ENCODE results near the gene RSBN1. TPM values are rescaled to one million over a fixed set of nuclear protein-coding genes. Genes with fewer than 3 reads are reported as not detected.

The RSBN1 gene
- polyA plus RNA-seq, 1 of the 3 experiments (the other 2 are of a cell fraction) = 4.0 TPM

GRCh38 chr1:113811156-113811887 lies 954 bp downstream of the RSBN1 start (continued):
- no peak for TF ChIP-seq SMC3 (IDR thresholded peaks at IDR 0.05; ENCODE audit: low read depth, low read length)
- TF ChIP-seq TAF1 (IDR thresholded peaks at IDR 0.05; ENCODE audit: borderline replicate concordance, low read depth, low read length) = no peak

DNA sequence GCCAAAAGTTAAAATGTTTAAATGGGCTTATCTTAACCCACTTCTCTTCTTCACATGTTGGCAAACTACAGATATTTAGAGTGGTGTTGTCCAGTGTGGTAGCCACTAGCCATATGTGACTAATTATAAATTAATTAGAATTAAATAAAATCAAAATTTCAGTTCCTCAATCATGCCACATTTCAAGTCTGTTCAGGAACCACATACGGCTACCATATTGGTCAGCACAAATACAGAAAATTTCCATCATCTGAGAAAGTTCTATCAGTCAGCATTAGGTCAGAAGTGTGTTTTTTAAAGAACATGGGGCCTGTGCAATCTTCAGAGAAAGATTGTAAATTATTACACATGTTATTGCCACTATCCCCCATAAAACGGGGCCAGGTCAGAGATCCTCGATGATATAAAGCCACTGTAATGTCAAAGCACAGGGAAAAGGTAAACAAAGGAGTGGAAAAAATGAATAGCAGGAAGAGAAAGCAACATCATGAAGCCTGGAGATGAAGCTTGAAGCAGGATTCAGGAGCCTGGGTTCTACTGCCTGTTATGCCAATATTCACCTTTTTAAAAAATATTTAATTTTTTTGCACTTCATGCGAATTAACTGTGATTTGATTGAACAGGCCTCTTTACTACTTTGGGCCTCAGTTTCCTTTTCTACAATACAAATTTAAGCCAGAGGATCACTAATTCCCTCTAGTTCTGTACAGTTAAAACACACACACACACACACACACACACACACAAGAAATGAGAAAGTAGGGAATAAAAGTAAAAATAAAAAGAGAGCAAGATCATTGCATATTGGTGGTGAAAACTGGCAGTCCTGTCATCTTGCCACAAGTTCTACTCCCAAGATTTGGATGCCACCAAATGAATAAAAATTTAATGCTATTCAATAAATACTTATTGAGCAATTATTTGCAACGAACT lies 2.3 kb downstream of the RSBN1 start:
- H3K9me2 ChIP-seq = no peaks in the 10 kb centered on the region
- WGBS (ENCODE audit: low lambda C conversion rate) = 29% methylated on average over 5 of the region's 5 CpGs
- ChIA-PET CTCF (no interaction called here), POLR2A (no interaction called here)
- no peak for DNase-seq
- peaks cover 11% of the 10 kb centered on the region; the same call in 1 of the 2 replicates for H4K20me1 ChIP-seq (ENCODE audit: insufficient read depth)
- H3K27ac ChIP-seq (ENCODE audit: low read depth in 2 of 2, low read length in 1 of 2) = peak overlapping the region in 1 of 2 experiments; percentile 40; a peak in 2 of 4 replicates
- no peaks in the 10 kb centered on the region for H3K27me3 ChIP-seq (ENCODE audit: insufficient read depth)
- no peaks in the 10 kb centered on the region for H3K36me3 ChIP-seq (replicated peaks in 1 of 2; ENCODE audit: control insufficient read depth in 1 of 2, insufficient read depth in 2 of 2, low read length in 1 of 2)
- H3F3A ChIP-seq (replicated peaks; ENCODE audit: insufficient read depth) = peaks cover 23% of the 10 kb centered on the region
- H3K79me2 ChIP-seq (ENCODE audit: insufficient read depth) = peaks cover 68% of the 10 kb centered on the region
- H2AFZ ChIP-seq (ENCODE audit: low read depth) = no peak overlapping the region
- peak overlapping the region; percentile 82; the same call in 1 of the 2 replicates for H3K9ac ChIP-seq
- peaks cover 5 to 17% of the 10 kb centered on the region in 2 experiments; a peak in 3 of 4 replicates for H3K4me1 ChIP-seq (ENCODE audit: control insufficient read depth in 1 of 2, insufficient read depth in 2 of 2, low read depth in 1 of 2, low read length in 1 of 2)
- TF ChIP-seq, protein P1, sequence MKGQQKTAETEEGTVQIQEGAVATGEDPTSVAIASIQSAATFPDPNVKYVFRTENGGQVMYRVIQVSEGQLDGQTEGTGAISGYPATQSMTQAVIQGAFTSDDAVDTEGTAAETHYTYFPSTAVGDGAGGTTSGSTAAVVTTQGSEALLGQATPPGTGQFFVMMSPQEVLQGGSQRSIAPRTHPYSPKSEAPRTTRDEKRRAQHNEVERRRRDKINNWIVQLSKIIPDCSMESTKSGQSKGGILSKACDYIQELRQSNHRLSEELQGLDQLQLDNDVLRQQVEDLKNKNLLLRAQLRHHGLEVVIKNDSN (IDR thresholded peaks at IDR 0.05; ENCODE audit: borderline replicate concordance, low read depth) = no peak
- no peak for TF ChIP-seq GATA2 (CRISPR knock-in tag; IDR thresholded peaks at IDR 0.05)
- no peak for TF ChIP-seq TCF12 (IDR thresholded peaks at IDR 0.05)
- TF ChIP-seq RCOR1 (IDR thresholded peaks at IDR 0.05; ENCODE audit: low read length) = no peak
- TF ChIP-seq, protein P2, sequence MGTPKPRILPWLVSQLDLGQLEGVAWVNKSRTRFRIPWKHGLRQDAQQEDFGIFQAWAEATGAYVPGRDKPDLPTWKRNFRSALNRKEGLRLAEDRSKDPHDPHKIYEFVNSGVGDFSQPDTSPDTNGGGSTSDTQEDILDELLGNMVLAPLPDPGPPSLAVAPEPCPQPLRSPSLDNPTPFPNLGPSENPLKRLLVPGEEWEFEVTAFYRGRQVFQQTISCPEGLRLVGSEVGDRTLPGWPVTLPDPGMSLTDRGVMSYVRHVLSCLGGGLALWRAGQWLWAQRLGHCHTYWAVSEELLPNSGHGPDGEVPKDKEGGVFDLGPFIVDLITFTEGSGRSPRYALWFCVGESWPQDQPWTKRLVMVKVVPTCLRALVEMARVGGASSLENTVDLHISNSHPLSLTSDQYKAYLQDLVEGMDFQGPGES (IDR thresholded peaks at IDR 0.05; ENCODE audit: low read depth, low read length) = no peak
- TF ChIP-seq FOXM1 (IDR thresholded peaks at IDR 0.05; ENCODE audit: low read depth) = no peak
- no peak for TF ChIP-seq YY1 (IDR thresholded peaks at IDR 0.05; ENCODE audit: low read depth)
- no peak for TF ChIP-seq NFIC (IDR thresholded peaks at IDR 0.05; ENCODE audit: borderline replicate concordance)
- peak overlapping the region; percentile 81 to 88 for H3K4me3 ChIP-seq (ENCODE audit: low read depth in 2 of 2, low read length in 1 of 2)
- H3K4me2 ChIP-seq = peak overlapping the region; percentile 75
- H3K9me3 ChIP-seq = no peaks in the 10 kb centered on the region
